HCT116 (cell line): ENCODE results near the gene NDUFS5. TPM values are rescaled to one million over a fixed set of nuclear protein-coding genes. Genes with fewer than 3 reads are reported as not detected.

Experiments
- total RNA-seq: library from RNA; stranded (reverse); gene quantifications from one replicate; pipeline ENCODE4 v1.2.1, GENCODE V29; 2021; ENCODE audit not compliant: unreplicated experiment

NDUFS5 gene
- total RNA-seq, 1 experiment from 2014 or later = 263 TPM

Other genes starting within 250 kb of the NDUFS5 start
- gene RRAGC, start 166.6 kb upstream of the NDUFS5 start, total RNA-seq = 11.7 TPM
- gene MYCBP, start 153.0 kb upstream of the NDUFS5 start, total RNA-seq = 40.2 TPM
- gene GJA9, start 144.8 kb upstream of the NDUFS5 start, total RNA-seq = not detected
- gene RHBDL2, start 84.5 kb upstream of the NDUFS5 start, total RNA-seq = not detected
- gene AKIRIN1, start 35.1 kb upstream of the NDUFS5 start, total RNA-seq = 60.0 TPM
- gene MACF1, start 178.3 kb downstream of the NDUFS5 start, total RNA-seq = 146 TPM